GM18502 (cell line): Measurements from ENCODE around the gene PPARD.
"Not testable (repeated sequence)": the region's sequence is repeated elsewhere in the genome, so short reads cannot be mapped to it uniquely, and the experiment has no call there.

Source experiments
- ATAC-seq: cut with Tn5 transposase; IDR thresholded peaks from one replicate; pipeline ENCODE4 v1.9.1; 2021; ENCODE audit warnings: mild to moderate bottlenecking; ENCODE audit not compliant: unreplicated experiment, poor library complexity

The PPARD gene

GRCh38 chr6:35432291-35432690 is 89.9 kb downstream of the PPARD start:
- ATAC-seq = no peak

DNA sequence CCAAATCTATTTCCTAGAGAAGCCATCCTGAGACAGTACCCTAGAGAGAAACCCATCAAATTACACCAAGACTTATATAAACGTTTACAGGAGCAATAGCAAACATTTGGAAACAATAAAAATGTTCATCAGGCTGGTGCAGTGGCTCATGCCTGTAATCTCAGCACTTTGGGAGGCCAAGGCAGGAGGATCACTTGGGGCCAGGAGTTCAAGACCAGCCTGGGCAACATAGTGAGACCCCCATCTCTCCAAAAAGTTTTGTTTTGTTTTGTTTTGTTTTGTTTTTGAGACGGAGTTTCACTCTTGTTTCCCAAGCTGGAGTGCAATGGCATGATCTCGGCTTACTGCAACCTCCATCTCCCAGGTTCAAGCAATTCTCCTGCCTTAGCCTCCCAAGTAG is 90.3 kb downstream of the PPARD start:
- not testable (repeated sequence) for ATAC-seq

DNA sequence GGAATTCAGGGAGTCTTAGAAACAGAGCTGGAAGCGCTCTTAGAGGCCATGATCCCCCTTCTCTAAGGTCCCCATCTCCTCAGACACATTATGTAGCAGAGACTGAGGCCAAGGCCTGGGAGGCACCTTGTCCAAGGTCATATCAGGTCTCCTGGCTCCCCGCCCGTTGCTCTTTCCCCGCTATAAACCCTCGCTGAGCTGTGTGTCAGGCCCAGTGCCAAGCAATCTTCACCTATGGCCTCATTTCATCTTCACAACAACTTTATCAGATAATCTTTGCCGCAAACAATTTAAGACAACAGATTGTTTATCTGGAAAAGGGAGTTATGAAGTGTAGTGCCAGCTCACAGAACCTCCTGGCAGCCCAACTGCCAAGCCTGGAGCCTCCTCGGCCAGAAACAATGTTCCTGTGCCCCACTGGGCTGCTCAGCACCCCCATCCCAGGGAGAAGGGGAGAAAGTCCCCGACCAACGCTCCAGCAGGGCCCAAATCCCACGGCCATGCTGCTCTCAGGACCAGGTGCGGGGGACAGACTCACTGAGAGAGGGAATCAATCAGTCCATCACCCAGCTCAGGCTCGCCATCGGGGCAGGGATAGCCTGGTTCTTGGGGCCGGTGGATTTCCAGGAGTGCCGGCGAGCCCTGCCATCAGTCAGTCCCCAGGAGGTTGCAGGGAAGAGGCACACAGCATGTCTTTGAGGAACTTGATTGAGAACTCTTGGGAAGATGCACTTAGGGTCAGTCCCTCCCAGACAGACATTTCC is 92.9 kb downstream of the PPARD start:
- ATAC-seq = no peak

- no peak for ATAC-seq
These were observed 93.9 kb downstream of the PPARD start for GRCh38 chr6:35436071-35436857.

- ATAC-seq = not testable (repeated sequence)
These were observed 96.2 kb downstream of the PPARD start for GRCh38 chr6:35438378-35439065.

GRCh38 chr6:35439308-35439707 is 97.0 kb downstream of the PPARD start:
- ATAC-seq = no peak

- no peak for ATAC-seq
These were observed 98.8 kb downstream of the PPARD start for GRCh38 chr6:35441205-35441604.

- ATAC-seq = no peak
These were observed 99.3 kb downstream of the PPARD start for GRCh38 chr6:35441642-35442041.

DNA sequence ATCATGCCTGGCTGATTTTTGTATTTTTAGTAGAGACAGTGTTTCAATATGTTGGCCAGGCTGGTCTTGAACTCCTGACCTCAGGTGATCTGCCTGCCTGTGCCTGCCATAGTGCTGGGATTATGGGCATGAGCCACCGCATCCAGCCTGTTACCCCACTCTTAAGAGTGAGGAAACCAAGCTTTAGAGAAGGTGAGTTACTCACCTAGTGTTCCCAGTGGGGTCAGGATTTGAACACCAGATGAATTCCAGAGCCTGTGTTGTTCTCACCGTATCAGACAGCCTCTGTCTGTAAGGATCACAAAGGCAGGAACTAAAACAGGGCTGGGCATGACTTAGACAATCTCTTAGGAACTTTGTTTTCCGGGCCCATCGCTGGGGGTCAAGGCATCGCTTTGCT is 100.3 kb downstream of the PPARD start:
- ATAC-seq = no peak

GRCh38 chr6:35443341-35444030 is 101.1 kb downstream of the PPARD start:
- ATAC-seq = no peak

- no peak for ATAC-seq
These were observed 103.3 kb downstream of the PPARD start for GRCh38 chr6:35445691-35446090.

DNA sequence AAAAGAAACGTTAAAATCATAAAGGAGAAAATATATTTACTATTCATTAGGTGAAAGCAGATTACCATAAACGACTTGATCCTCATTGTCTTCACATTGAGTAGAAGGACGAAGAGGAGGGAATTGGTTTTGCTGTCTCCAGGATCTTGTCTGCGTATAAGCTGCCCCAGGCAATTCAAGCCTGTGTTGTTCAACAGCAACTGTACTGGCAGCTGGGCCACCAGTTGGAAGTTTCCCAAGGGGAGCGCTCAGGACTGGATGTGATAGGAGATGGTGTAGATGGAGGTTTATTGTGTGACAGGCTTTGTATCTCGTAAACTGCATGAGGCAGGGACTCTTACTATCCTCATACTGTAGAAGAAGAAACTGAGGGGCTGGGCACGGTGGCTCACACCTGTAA is 105.8 kb downstream of the PPARD start:
- ATAC-seq = no peak

- no peak for ATAC-seq
These were observed 107.0 kb downstream of the PPARD start for GRCh38 chr6:35449287-35449881.

DNA sequence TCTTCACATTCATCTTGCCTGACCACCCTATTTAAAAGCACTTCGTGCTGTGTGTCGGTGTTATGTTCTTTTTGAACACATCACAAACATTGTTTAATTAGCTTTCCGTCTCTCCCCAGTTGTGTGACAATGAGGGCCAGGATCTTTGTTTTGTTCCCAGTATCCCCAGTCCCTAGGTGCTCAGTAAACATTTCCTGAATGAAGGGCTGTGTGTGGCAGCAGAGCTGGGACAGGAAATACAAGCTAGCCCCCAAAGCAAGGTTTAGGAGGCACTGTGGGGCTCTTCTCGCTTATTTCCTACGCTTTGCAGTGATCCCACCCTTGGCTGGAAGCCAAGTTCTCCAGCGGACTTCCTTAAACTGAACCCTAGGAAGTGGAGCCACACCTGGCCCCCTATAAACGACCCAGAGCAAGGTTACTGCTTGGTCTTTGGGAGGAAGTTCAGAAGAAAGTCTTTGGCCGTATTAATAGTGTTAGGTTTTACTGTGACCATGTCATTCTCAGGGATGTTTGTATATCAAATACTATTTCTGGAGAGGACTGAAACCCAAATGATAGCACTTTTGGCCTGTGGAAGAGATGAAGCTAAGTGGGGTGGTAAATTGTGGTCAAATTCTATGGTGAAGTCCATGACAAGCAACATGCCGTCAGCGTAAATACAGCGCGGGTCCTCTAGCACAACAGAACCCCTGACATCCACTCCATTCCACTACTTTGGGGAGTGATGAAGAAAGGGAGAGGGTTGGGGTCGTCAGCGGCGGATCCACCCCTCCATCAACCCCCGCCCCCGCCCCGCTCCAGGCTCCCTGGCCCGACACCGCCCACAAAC is 109.2 kb downstream of the PPARD start:
- no peak for ATAC-seq

- ATAC-seq = peak; percentile 85
These were observed 110.1 kb downstream of the PPARD start, which contains the start of gene FANCE for GRCh38 chr6:35452183-35453090. Gene FANCE, plus strand, starts transcription at chr6:35452338. Its CDS starts 208 bp downstream, at chr6:35452546.

- ATAC-seq = no peak
These were observed 110.9 kb downstream of the PPARD start for GRCh38 chr6:35453236-35453635.

DNA sequence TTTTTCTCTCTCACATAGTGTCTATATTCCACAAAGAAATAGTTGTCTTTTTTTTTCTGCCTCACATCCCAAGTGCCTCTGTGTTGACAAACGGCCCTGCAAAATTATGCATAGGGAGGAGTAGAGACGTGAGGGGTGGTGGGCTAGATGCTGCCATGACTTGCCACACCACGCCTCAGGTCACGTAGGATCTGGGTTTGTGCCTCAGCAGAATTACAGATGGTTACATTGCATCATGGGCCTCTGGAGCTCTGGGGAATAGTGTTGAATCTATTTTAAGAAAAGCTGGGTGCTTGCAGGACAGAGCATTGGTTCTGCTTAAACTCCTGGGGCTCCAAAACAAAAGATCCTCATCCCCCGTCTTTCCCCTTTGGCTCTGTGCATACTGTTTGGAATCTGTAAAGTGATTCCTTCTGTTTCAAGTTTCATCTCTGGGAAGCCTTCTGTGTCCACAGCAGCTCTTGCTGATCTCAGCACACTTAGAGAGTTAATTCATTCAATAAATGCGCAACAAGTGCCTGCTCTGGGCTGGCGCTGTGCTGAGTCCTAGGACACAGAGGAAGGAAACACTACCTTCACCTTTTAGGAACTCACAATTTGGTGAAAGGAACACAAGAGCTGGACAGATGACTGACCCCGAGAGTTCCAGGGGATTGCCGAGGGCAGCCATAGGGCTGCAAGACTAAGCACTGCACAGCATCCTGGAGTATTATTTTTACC is 112.2 kb downstream of the PPARD start:
- ATAC-seq = no peak

DNA sequence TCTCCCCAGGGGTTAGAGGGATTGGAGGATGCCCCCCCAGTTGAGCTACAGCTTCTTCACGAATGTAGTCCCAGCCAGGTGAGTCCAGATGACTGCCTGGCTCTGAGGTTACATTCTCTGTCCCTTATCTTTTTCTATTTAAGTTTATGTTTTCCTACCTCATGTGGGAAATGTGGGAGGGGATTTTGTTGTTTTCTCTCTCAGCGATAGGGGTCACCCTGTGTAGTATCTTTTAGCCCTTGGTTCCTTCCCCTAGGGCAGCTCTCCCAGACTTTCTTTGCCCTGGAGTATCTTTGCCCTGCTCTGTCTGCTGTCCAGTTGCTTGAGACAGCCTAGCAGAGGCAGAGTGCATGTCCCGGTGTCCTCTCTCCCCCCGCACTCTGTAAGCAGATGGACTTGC is 115.5 kb downstream of the PPARD start:
- no peak for ATAC-seq
